ENCODE results near the gene NUDT2. TPM values are rescaled to one million over a fixed set of nuclear protein-coding genes. Genes with fewer than 3 reads are reported as not detected.
"Not testable (repeated sequence)": the region's sequence is repeated elsewhere in the genome, so short reads cannot be mapped to it uniquely, and the experiment has no call there.

The NUDT2 gene
- total RNA-seq, 4 donors from 2014 or later, result 9.2 to 29.3 (median 17.8) TPM

DNA sequence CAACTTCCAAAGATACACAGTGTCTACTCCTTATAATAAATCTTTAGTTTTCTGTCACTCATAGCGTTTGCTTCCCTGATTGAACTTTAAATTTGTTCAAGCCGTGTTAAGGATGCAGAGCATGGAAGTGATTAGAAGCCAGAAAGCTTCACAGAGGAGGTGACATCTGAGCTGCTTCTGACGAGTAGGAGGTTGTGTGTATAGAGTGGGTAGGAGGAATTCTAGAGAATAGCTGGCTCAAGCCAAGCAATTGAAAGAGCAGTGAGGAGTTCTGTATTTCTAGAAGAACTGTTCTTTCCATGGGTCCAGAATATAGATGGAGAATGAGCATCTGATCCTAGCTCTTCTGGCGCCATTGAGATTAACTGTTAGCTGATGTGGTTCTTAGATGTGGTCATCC, 6.0 kb downstream of the NUDT2 start:
- Histone ChIP-seq H3K36me3 (peaks cover 5 to 41% (median 16%) of the 10 kb centered on the region in 3 donors), H3K4me3 (no peak overlapping the region), H3K27ac (no peak overlapping the region), H3K4me1 (peaks cover 5 to 22% (median 6%) of the 10 kb centered on the region in 3 donors), H3K27me3 (no peaks in the 10 kb centered on the region), H3K9me3 (no peaks in the 10 kb centered on the region)
- no peak for DNase-seq
- intact Hi-C loops (cut with DNase I), result no loop called here
- TF ChIP-seq, protein P1, sequence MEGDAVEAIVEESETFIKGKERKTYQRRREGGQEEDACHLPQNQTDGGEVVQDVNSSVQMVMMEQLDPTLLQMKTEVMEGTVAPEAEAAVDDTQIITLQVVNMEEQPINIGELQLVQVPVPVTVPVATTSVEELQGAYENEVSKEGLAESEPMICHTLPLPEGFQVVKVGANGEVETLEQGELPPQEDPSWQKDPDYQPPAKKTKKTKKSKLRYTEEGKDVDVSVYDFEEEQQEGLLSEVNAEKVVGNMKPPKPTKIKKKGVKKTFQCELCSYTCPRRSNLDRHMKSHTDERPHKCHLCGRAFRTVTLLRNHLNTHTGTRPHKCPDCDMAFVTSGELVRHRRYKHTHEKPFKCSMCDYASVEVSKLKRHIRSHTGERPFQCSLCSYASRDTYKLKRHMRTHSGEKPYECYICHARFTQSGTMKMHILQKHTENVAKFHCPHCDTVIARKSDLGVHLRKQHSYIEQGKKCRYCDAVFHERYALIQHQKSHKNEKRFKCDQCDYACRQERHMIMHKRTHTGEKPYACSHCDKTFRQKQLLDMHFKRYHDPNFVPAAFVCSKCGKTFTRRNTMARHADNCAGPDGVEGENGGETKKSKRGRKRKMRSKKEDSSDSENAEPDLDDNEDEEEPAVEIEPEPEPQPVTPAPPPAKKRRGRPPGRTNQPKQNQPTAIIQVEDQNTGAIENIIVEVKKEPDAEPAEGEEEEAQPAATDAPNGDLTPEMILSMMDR (IDR thresholded peaks at IDR 0.05), result no peak
- TF ChIP-seq POLR2A (IDR thresholded peaks at IDR 0.05), result no peak
- WGBS, 2 donors, result 80% methylated on average over 4 of the region's 4 CpGs

DNA sequence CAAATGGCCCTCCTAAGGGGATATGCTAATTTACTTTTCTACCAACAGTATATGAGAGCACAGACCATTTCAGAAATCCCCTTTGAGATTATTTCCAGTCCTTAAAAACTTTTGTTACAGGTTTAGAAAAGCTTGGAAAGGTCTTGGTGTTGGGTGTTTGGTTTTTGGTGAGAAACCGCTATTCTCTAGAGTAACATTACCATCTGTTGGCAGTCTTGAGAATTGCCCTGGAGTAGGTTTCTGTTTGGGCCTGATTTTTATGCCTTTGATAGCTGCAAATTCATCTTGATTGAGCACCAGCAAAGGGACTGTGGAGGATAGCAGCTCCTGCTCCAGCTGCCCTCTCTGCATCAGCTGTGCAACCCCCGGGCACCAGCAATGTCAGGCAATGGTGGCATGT, 8.0 kb downstream of the NUDT2 start:
- 63 to 95% methylated on average over 1 of the region's 2 CpGs for WGBS, 2 donors
- Histone ChIP-seq H3K4me1 (peaks cover 0 to 5% (median 0%) of the 10 kb centered on the region in 3 donors), H3K9me3 (no peaks in the 10 kb centered on the region), H3K27me3 (no peaks in the 10 kb centered on the region), H3K36me3 (peaks cover 5 to 61% (median 18%) of the 10 kb centered on the region in 3 donors), H3K27ac (no peak overlapping the region), H3K4me3 (no peak overlapping the region)
- intact Hi-C loops (cut with DNase I), result no loop called here
- DNase-seq, result no peak
- TF ChIP-seq POLR2A (IDR thresholded peaks at IDR 0.05), result no peak
- TF ChIP-seq, protein P1 (IDR thresholded peaks at IDR 0.05), result no peak

DNA sequence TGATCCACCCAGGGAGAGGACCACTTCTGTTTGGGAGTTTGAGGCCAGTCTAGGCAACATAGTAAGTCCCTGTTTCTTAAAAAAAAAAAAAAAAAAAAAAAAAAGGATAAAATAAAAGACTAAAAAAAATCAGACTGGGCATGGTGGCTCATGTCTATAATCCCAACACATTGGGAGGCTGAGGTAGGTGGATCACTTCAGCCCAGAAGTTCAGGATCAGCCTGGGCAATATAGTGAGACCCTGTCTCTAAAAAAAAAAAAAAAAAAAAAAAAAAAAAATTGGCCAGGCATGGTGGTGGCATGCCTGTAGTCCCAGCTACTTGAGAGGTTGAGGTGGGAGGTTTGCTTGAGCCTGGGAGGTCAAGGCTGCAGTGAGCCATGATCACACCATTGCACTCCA, 8.7 kb downstream of the NUDT2 start:
- H3K36me3 ChIP-seq, result peaks cover 5 to 68% (median 18%) of the 10 kb centered on the region in 3 donors
- H3K27ac ChIP-seq; intact Hi-C loops (cut with DNase I); H3K9me3 ChIP-seq; H3K4me3 ChIP-seq; H3K27me3 ChIP-seq; H3K4me1 ChIP-seq; DNase-seq: not testable (repeated sequence)

DNA sequence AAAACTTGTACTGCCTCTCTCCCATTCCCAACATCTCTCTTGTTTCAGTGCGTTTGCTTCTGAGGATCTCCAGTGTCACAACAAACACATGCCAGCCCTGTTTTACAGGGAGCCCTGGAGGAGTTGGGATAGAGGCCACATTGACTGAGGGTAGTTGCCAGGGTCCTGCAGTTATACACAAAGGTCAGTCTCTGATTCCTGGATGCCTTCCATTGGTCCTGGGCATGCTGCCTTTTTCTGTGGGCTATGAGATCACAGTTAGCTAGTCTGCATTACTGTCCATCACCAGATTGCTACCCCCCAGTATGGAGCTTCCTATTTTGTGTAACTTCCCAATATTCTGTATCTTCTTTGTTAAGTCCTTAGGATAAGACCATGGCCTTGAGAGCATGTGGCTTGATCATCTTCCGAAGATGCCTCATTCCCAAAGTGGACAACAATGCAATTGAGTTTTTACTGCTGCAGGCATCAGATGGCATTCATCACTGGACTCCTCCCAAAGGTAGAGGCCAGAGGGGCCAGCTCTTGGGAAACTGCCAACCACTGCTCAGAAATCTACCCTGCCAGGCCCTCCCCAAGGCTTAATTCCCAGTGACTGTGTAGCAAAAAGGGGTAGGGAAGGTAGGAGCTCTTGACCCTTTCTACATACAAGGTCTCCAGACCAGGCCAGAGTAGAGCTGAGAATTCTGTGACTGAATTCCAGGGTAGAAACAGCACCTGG, 9.5 kb downstream of the NUDT2 start:
- no peak for DNase-seq
- no peaks in the 10 kb centered on the region for H3K27me3 ChIP-seq
- peaks cover 5 to 76% (median 18%) of the 10 kb centered on the region in 3 donors for H3K36me3 ChIP-seq
- WGBS, 2 donors, result 83 to 89% methylated on average over 1 to 2 of the region's 2 CpGs
- intact Hi-C loops (cut with DNase I), result no loop called here
- TF ChIP-seq, protein P1 (IDR thresholded peaks at IDR 0.05), result no peak
- TF ChIP-seq POLR2A (IDR thresholded peaks at IDR 0.05), result no peak
- H3K4me3 ChIP-seq, result no peak overlapping the region
- no peaks in the 10 kb centered on the region for H3K4me1 ChIP-seq
- no peak overlapping the region for H3K27ac ChIP-seq
- H3K9me3 ChIP-seq, result no peaks in the 10 kb centered on the region

DNA sequence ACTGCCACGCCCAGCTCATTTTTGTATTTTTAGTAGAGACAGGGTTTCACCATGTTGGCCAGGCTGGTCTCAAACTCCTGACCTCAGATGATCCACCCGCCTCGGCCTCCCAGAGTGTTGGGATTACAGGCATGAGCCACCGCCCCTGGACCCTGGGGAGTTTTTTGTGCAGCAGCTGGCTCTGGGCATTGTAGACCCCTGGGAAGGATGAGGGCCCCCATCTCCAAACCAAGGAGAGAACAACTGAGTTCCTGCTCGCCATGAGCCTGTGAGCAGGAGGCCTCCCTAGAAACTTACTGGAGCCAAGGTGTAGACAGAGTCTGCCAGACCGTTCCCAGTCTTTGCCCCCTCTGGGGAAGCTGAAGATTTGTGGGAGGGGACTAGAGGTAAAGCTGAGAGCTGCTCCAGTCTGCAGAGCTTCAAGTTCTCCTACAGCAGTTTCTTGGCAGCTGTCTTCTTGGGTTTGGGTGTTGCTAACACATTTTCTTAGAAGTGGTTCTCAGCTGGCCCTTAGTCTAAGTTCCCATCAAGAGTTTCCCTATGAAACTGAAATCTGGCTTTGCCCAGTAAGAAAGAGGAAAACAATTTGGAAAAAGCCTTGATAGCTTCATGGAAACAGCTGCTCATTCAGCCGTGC, 12.4 kb downstream of the NUDT2 start:
- peaks cover 5 to 78% (median 18%) of the 10 kb centered on the region in 3 donors for H3K36me3 ChIP-seq
- TF ChIP-seq, protein P1 (IDR thresholded peaks at IDR 0.05), result no peak
- no peak for TF ChIP-seq POLR2A (IDR thresholded peaks at IDR 0.05)
- no peaks in the 10 kb centered on the region for H3K27me3 ChIP-seq
- no peaks in the 10 kb centered on the region for H3K9me3 ChIP-seq
- intact Hi-C loops (cut with DNase I), result no loop called here
- WGBS, 2 donors, result 83 to 100% methylated on average over 3 to 6 of the region's 7 CpGs
- H3K27ac ChIP-seq, result peak overlapping the region in 2 of 4 donors; percentile 68 to 74
- no peak for DNase-seq
- peaks cover 0 to 13% (median 3%) of the 10 kb centered on the region in 3 donors for H3K4me1 ChIP-seq
- H3K4me3 ChIP-seq, result no peak overlapping the region
